Esophagus (tissue), 2 donors: ENCODE data around the gene ELF3. TPM values are rescaled to one million over a fixed set of nuclear protein-coding genes. Genes with fewer than 3 reads are reported as not detected.

Experiments used
- H3K27ac ChIP-seq, 2 donors: one replicate each; pipeline ENCODE4 v1.5.1; 2013; ENCODE audit warnings: low read depth in 2 of 2, mild to moderate bottlenecking in 2 of 2, inconsistent platforms in 1 of 2, low read length in 1 of 2, moderate library complexity in 1 of 2
- H3K27me3 ChIP-seq, 2 donors: one replicate each; pipeline ENCODE4 v1.6.1; 2013; ENCODE audit warnings: low read length in 2 of 2, control low read depth in 1 of 2, mild to moderate bottlenecking in 1 of 2; ENCODE audit not compliant: insufficient read depth in 2 of 2, control insufficient read depth in 1 of 2
- H3K36me3 ChIP-seq, 2 donors: one replicate each; pipeline ENCODE4 v1.6.1; 2013; ENCODE audit warnings: low read length in 1 of 2; ENCODE audit not compliant: control insufficient read depth in 2 of 2, insufficient read depth in 2 of 2
- H3K4me1 ChIP-seq, 2 donors: one replicate each; pipeline ENCODE4 v1.6.1; 2013; ENCODE audit warnings: low read length in 1 of 2; ENCODE audit not compliant: control insufficient read depth in 2 of 2, insufficient read depth in 2 of 2
- H3K4me3 ChIP-seq, 2 donors: one replicate each; pipeline ENCODE4 v1.5.1; 2013; ENCODE audit warnings: low read length in 2 of 2, mild to moderate bottlenecking in 2 of 2, low read depth in 1 of 2, moderate library complexity in 1 of 2
- H3K9me3 ChIP-seq, 2 donors: one replicate each; pipeline ENCODE4 v1.6.1; 2013; ENCODE audit warnings: mild to moderate bottlenecking in 2 of 2, low read depth in 1 of 2, low read length in 1 of 2, moderate library complexity in 1 of 2; ENCODE audit not compliant: control insufficient read depth in 2 of 2, insufficient read depth in 1 of 2
- WGBS, 2 donors: extraction: QIAGEN DNeasy Blood & Tissue Kit; methylation state at CpG; one replicate each; pipeline ENCODE4 v1.1.7; 2013; 5-methylcytosine and 5-hydroxymethylcytosine counted together
- polyA plus RNA-seq, 2 donors: library from polyadenylated mRNA; stranded (reverse); fragments of 200-250 nt; gene quantifications; one replicate each; pipeline ENCODE4 v1.2.3, GENCODE V29; 2013
- donor health status: healthy with polysubstance abuse.
- donor health status: Bipolar disorder and iron deficiency.

The ELF3 gene
- polyA plus RNA-seq, 2 donors, result 440 to 749 TPM

DNA sequence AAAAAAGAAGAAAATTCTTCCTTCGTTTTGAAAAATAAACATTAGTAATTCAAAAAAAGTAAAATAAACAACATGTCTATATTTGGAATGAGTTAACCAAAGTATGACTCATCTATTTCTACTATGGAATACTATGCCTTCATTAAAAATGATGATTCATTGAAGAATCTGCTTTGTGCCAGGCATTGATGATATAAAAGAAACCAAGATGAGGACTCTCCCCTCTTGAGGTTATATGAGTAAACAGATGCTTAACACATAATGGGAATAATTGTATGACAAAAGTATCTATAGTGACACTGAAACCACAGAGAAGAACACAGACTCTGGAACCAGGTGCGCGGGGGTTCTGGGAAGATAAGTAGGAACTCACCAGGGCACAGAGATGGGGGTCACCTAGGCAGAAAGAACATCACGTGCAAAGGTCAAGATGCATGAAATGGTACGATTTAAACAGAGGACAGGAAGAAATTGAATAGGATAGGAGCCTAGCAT, 18.8 kb downstream of the ELF3 start:
- Histone ChIP-seq H3K27ac (peak overlapping the region in 1 of 2 donors; percentile 27), H3K4me1 (peaks cover 0 to 1% of the 10 kb centered on the region in 2 donors)
- 60 to 76% methylated on average over 5 of the region's 5 CpGs for WGBS, 2 donors

DNA sequence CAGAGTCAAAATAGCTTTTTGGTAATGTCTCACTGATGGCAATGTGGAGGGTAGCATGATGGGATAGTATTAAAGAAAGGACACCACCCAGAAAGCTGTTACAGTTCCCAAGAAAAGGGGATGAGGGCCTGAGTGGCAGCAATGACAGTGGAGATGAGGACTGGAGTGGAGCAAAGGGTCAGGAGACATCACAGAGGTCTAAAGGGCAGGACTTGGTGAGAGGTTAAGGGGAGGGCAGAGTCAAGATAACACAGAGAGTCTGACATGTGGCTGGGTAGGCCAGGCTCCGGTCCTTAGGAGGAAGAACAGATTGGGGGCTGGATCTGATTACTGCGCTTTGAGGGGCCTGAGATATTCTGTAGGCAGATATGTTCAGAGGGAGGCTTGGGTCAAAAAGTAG, 19.3 kb downstream of the ELF3 start:
- Histone ChIP-seq H3K4me3 (no peak overlapping the region), H3K27me3 (no peaks in the 10 kb centered on the region), H3K4me1 (peaks cover 0 to 5% of the 10 kb centered on the region in 2 donors), H3K36me3 (no peaks in the 10 kb centered on the region), H3K27ac (peak overlapping the region in 1 of 2 donors; percentile 27), H3K9me3 (no peaks in the 10 kb centered on the region)
- WGBS, 2 donors, result 79 to 93% methylated on average over 2 of the region's 2 CpGs

More for the DNA sequence above, 18.8 kb downstream of the ELF3 start:
- Histone ChIP-seq H3K36me3 (no peaks in the 10 kb centered on the region), H3K27me3 (no peaks in the 10 kb centered on the region), H3K4me3 (no peak overlapping the region), H3K9me3 (no peaks in the 10 kb centered on the region)

DNA sequence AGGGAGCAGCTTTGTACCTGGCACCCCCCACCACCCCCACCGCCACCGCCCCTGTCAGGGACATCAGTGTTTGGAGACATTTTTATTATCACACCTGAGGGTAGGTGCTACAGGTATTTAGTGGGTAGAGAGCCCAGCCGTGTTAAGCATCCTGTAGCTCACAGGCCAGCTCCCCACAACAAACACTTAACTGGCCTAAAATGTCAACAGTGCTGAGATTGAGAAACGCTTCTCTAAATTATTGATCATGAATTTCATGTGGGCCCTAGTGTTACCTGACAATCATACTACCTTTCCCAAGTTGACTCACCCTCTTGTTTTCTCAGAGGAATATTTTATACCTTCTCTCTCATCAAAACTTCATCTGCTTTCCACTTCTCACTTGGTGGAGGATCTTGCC, 21.4 kb downstream of the ELF3 start:
- WGBS, 2 donors, result 68 to 72% methylated on average over 4 of the region's 4 CpGs
- H3K4me3 ChIP-seq, result no peak overlapping the region
- H3K4me1 ChIP-seq, result peaks cover 0 to 5% of the 10 kb centered on the region in 2 donors
- H3K27me3 ChIP-seq, result no peaks in the 10 kb centered on the region
- H3K9me3 ChIP-seq, result no peaks in the 10 kb centered on the region
- no peaks in the 10 kb centered on the region for H3K36me3 ChIP-seq
- H3K27ac ChIP-seq, result peak overlapping the region; percentile 6 to 22

DNA sequence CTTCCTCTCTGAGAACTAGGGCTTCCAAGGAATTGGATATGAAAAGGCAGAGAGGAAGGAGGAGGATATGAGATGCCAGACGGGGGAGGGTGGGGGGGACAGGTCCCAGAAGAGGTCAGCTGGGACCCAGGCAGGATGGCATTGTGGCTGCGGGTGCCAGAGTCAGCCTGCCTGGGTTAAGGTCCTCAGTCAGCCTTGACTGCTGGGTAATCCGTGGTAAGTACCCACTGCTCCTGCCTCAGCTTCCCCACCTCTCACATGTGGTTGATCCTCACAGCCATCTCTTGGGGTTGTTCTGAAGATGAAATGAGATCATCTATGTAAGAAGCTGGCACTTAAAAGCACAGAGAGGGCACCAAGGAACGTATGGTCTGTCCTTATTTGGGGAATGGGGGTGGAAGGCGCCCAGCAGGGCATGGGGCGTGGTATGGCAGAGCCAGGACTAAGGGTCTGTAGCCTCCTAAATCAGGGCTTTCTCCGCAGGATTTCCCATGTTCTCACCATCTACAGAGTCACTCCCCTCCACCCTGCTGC, 23.8 kb downstream of the ELF3 start:
- H3K4me3 ChIP-seq, result no peak overlapping the region
- H3K9me3 ChIP-seq, result no peaks in the 10 kb centered on the region
- no peaks in the 10 kb centered on the region for H3K36me3 ChIP-seq
- 75 to 76% methylated on average over 7 of the region's 7 CpGs for WGBS, 2 donors
- H3K27ac ChIP-seq, result peak overlapping the region; percentile 87 to 88
- H3K27me3 ChIP-seq, result no peaks in the 10 kb centered on the region
- H3K4me1 ChIP-seq, result peaks cover 2 to 5% of the 10 kb centered on the region in 2 donors

DNA sequence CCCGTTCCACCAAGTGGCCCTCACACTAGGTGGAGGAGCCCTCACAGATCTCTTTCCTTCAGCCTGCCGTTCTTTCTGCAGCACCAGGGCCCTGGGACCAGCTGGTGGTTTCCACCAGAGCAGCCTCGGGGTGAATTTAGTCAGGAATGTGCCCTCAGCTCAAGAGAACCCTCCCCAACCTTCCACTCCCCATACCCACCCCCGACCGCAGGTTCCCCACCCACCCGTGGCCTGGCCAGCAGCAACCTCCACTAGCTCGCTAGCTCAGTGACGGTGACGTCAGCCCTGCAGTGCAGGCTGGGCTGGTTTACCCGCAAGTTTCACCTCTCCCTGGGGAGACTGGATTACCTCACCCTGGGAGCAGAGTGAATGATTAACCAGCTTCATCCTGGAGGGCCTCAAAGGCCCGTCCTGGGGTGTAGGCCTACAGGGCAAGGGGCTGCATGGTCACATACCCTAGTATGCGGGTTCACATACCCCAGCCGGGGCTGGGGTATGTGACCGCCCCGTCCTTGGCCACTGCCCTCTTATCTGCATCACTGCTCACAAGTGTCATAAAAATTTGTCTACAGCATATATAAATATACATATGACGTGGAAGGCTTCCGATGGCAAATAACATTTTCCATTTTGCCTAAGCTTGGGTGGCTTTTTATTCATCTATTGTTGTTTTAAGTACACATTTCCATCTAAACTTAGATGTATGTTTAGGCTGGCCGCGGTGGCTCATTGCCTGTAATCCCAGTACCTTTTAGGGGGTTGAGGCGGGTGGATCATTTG, 24.5 kb downstream of the ELF3 start:
- Histone ChIP-seq H3K36me3 (no peaks in the 10 kb centered on the region), H3K9me3 (no peaks in the 10 kb centered on the region), H3K27me3 (no peaks in the 10 kb centered on the region), H3K4me1 (peaks cover 2 to 5% of the 10 kb centered on the region in 2 donors), H3K27ac (peak overlapping the region; percentile 87 to 91), H3K4me3 (no peak overlapping the region)
- whole genome bisulfite sequencing, 2 donors, result 38 to 39% methylated on average over 20 of the region's 20 CpGs

DNA sequence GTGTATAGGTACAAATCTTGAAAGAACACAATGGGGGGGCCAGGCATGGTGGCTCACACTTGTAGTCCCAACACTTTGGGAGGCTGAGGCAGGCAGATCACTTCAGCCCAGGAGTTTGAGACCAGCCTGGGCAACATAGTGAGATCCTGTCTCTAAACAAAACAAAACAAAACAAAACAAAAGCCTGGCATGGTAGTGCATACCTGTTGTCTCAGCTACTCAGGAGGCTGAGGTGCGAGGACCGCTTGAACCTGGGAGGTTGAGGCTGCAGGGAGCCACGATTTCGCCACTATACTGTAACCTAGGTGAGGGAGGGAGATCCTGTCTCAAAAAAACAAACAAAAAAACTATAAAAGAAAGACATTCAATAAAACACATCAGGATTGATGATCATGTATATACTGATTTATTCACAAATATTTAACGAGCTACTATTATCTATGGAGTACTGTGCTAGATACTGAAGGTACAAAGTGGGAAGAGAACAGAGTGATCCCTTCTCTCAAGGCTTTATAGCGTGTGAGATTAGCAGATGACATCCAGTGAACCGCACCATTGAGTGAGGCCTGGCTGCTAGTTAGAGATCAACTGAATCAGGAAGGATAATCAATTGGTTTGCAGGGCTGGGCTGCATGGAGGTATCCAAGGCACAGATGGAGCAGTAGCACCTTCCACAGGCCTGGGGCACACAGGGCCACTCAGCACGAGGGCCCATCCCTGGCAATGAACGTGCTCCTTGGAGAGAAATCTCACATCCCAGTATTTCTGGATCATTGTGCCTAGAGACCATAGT, 26.4 kb downstream of the ELF3 start:
- WGBS, 2 donors, result 84 to 94% methylated on average over 9 of the region's 9 CpGs
- H3K4me1 ChIP-seq, result peaks cover 2 to 5% of the 10 kb centered on the region in 2 donors
- no peak overlapping the region for H3K4me3 ChIP-seq
- H3K27ac ChIP-seq, result peak overlapping the region in 1 of 2 donors; percentile 30
- H3K36me3 ChIP-seq, result no peaks in the 10 kb centered on the region
- H3K9me3 ChIP-seq, result no peaks in the 10 kb centered on the region
- no peaks in the 10 kb centered on the region for H3K27me3 ChIP-seq

DNA sequence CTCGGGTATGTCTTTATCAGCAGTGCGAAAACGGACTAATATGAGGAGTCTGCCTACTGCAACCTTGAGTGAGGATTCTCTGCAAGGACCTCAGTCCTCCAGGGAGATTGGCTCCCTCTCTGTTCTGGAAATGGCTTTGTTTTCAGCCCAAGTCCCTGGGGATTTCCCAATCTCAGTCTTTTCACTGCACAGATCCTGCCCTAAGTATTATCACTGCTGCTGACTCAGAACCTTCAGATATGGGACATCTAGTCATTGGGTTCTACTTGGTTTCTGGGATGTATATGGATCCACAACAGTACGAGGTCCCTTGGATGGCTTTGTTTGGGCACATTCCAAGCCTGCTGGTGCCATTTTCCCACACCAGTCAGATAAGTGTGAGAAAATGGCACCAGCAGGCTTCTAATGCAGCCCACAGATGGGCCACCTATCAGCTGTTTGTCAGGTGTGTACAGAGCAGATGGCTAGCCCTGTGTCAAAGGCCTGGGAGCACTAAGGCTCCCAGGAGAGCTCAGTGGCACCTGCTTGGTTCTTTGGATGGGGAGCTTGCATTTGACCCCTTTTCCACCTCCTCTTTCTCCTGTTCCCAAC, 27.4 kb downstream of the ELF3 start:
- Histone ChIP-seq H3K27me3 (no peaks in the 10 kb centered on the region), H3K4me3 (no peak overlapping the region), H3K36me3 (no peaks in the 10 kb centered on the region), H3K27ac (peak overlapping the region; percentile 11 to 65), H3K4me1 (peaks cover 2 to 5% of the 10 kb centered on the region in 2 donors), H3K9me3 (no peaks in the 10 kb centered on the region)
- 80 to 86% methylated on average over 4 of the region's 4 CpGs for WGBS, 2 donors

DNA sequence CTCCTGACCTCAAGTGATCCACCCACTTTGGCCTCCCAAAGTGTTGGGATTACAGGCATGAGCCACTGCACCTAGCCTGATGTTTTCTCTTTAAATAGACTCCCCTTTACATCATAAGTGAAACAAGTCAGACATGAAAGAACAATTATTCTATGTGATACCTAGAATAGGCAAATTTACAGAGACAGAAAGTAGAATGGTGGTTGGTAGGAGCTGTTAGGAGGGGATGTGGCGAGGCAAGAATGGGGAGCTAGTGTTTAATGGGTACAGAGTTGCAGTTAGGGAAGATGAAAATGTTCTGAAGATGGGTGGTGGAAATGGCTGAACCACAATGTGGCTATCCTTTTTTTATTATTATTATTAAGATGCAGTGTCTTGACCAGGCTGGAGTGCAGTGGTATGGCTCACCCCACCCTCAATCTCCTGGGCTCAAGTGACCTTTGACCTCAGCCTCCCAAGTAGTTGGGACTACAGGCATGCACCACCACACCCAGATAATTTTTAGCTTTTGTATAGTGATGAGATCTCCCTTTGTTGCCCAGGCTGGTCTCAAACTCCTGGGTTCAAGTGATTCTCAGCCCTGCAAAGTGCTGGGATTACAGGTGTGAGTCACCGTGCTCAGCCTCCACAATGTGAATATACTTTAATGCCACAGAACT, 28.4 kb downstream of the ELF3 start:
- H3K4me3 ChIP-seq, result no peak overlapping the region
- H3K9me3 ChIP-seq, result no peaks in the 10 kb centered on the region
- no peaks in the 10 kb centered on the region for H3K36me3 ChIP-seq
- H3K4me1 ChIP-seq, result peaks cover 2 to 5% of the 10 kb centered on the region in 2 donors
- no peaks in the 10 kb centered on the region for H3K27me3 ChIP-seq
- 83 to 92% methylated on average over 2 of the region's 2 CpGs for WGBS, 2 donors
- H3K27ac ChIP-seq, result peak overlapping the region in 1 of 2 donors; percentile 15

DNA sequence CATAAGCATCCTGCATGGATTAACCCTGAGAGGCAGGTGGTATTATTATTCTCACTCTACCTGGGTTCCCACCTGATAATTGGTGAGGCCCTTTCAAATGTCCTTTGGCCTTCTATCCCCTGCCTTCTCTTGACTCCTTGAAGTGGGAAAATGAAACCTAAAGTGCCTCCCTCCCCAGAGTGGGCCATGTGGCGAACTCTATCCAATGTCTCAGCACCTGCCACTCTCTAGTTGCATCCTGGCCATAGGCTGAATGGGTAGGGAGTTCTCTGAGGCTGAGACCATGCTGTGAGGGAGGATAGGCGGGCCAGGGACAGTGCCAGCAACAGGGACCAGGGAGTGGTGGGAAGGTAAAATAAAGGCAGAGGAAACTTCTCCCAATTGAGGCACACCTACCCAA, 35.3 kb downstream of the ELF3 start:
- 81% methylated on average over 2 of the region's 2 CpGs for whole genome bisulfite sequencing, 2 donors
- H3K4me3 ChIP-seq, result no peak overlapping the region
- peak overlapping the region; percentile 95 to 96 for H3K27ac ChIP-seq
- no peaks in the 10 kb centered on the region for H3K27me3 ChIP-seq
- H3K9me3 ChIP-seq, result no peaks in the 10 kb centered on the region
- H3K36me3 ChIP-seq, result no peaks in the 10 kb centered on the region
- peaks cover 0 to 12% of the 10 kb centered on the region in 2 donors for H3K4me1 ChIP-seq
